ACC112 (cell line): ENCODE data around the gene ADPRM.
A peak's percentile ranks its signal among the peaks of the same experiment; 100 is the strongest.
"Not testable (repeated sequence)": the region's sequence is repeated elsewhere in the genome, so short reads cannot be mapped to it uniquely, and the experiment has no call there.

Source experiments
- H2AFZ ChIP-seq: fragments of 200-600 bp; sonication (generic); one replicate; pipeline ENCODE4 v1.6.0; 2017; ENCODE audit warnings: antibody characterized with exemption, low read length; ENCODE audit not compliant: unreplicated experiment
- H3K27ac ChIP-seq: fragments of 200-600 bp; sonication (generic); 2 replicates; pipeline ENCODE4 v1.5.1; 2014; ENCODE audit warnings: low read depth, mild to moderate bottlenecking, antibody characterized with exemption, low read length, moderate library complexity
- H3K27me3 ChIP-seq: fragments of 200-600 bp; sonication (generic); 2 replicates; pipeline ENCODE4 v1.6.1; 2014; ENCODE audit warnings: mild to moderate bottlenecking, antibody characterized with exemption, low read length, moderate library complexity, mixed read lengths; ENCODE audit not compliant: insufficient read depth
- H3K36me3 ChIP-seq: fragments of 200-600 bp; sonication (generic); 2 replicates; pipeline ENCODE4 v1.6.1; 2016; ENCODE audit warnings: mild to moderate bottlenecking, antibody characterized with exemption, low read length, moderate library complexity, mixed read lengths; ENCODE audit not compliant: insufficient read depth
- H3K4me1 ChIP-seq: fragments of 200-600 bp; sonication (generic); one replicate; pipeline ENCODE4 v1.6.1; 2016; ENCODE audit warnings: low read length, mixed read lengths; ENCODE audit not compliant: insufficient read depth, unreplicated experiment, control insufficient read depth
- H3K4me3 ChIP-seq: fragments of 200-600 bp; sonication (generic); 2 replicates; pipeline ENCODE4 v1.5.1; 2014; ENCODE audit warnings: mild to moderate bottlenecking, low read depth, low read length
- H3K79me2 ChIP-seq: fragments of 200-600 bp; sonication (generic); one replicate; pipeline ENCODE4 v1.6.0; 2016; ENCODE audit warnings: low read length; ENCODE audit not compliant: control insufficient read depth, unreplicated experiment, insufficient read depth

ADPRM gene

GRCh38 chr17:10663231-10663630 is 34.2 kb upstream of the ADPRM start:
- H3K79me2 ChIP-seq = no peaks in the 10 kb centered on the region
- no peak overlapping the region for H3K27ac ChIP-seq
- no peak overlapping the region for H3K4me3 ChIP-seq
- H3K27me3 ChIP-seq = no peaks in the 10 kb centered on the region
- H3K36me3 ChIP-seq = no peaks in the 10 kb centered on the region
- H3K4me1 ChIP-seq = no peaks in the 10 kb centered on the region
- no peak overlapping the region for H2AFZ ChIP-seq

- Histone ChIP-seq H3K79me2 (no peaks in the 10 kb centered on the region), H3K4me3 (no peak overlapping the region), H2AFZ (no peak overlapping the region), H3K27me3 (no peaks in the 10 kb centered on the region), H3K27ac (no peak overlapping the region), H3K36me3 (no peaks in the 10 kb centered on the region), H3K4me1 (peaks cover 5% of the 10 kb centered on the region)
Observed at GRCh38 chr17:10664571-10664970, 32.8 kb upstream of the ADPRM start.

DNA sequence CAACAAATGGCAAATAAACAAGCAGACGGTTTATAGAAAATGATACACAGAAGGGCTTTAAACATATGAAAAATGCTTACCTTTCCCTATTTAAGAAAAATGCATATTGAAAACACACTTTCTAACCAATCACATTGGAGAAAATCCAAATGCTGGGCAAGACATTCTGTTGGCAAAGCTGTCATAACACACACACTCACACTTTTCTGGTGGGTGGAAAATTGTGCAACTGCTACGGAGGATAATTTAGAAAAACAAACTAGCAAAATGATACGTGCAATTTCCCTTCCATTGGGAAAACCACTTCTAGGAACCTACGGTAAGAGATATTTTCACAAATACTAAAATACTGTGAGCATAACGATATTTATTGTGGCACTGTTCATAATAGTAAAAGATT is 30.5 kb upstream of the ADPRM start:
- Histone ChIP-seq H3K27me3 (no peaks in the 10 kb centered on the region), H3K4me1 (peaks cover 5% of the 10 kb centered on the region), H2AFZ (no peak overlapping the region), H3K79me2 (no peaks in the 10 kb centered on the region), H3K27ac (no peak overlapping the region), H3K4me3 (no peak overlapping the region), H3K36me3 (no peaks in the 10 kb centered on the region)

DNA sequence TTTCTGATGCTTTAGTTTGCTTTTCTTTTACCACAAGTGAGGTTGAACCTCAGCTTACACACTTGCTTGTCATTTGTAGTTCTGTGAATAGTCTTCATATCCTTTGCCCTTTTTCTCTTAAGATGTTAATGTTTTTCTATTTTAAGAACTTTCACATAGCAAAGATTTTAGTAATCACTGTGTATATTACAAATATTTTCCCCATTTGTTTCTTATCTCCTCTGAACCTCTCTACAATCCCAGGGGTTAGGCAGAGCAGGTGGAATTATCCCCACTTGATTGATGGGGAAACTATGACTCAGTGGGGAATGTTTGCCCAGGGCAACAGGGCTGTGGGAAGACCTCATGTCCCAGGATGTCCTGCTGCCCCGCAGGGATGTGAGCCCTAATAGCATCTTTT is 28.6 kb upstream of the ADPRM start:
- Histone ChIP-seq H3K27me3 (no peaks in the 10 kb centered on the region), H2AFZ (no peak overlapping the region), H3K4me3 (no peak overlapping the region), H3K36me3 (no peaks in the 10 kb centered on the region), H3K27ac (no peak overlapping the region; the same call in 1 of the 2 replicates), H3K4me1 (peaks cover 5% of the 10 kb centered on the region), H3K79me2 (no peaks in the 10 kb centered on the region)

- H3K27me3 ChIP-seq = no peaks in the 10 kb centered on the region
- no peaks in the 10 kb centered on the region for H3K79me2 ChIP-seq
- no peak overlapping the region for H3K4me3 ChIP-seq
- H3K36me3 ChIP-seq = 0 out of 2 replicates have a peak, but pooled peaks cover 4% of the 10 kb centered on the region
- H2AFZ ChIP-seq = no peak overlapping the region
- no peak overlapping the region for H3K27ac ChIP-seq
- H3K4me1 ChIP-seq = peaks cover 5% of the 10 kb centered on the region
Observed at GRCh38 chr17:10673312-10673711, 24.1 kb upstream of the ADPRM start.

- H3K4me1 ChIP-seq = no peaks in the 10 kb centered on the region
- no peak overlapping the region for H2AFZ ChIP-seq
- H3K27ac ChIP-seq = no peak overlapping the region
- no peak overlapping the region for H3K4me3 ChIP-seq
- no peaks in the 10 kb centered on the region for H3K27me3 ChIP-seq
- H3K36me3 ChIP-seq = peaks cover 14% of the 10 kb centered on the region
- no peaks in the 10 kb centered on the region for H3K79me2 ChIP-seq
Observed at GRCh38 chr17:10674704-10675103, 22.7 kb upstream of the ADPRM start.

GRCh38 chr17:10681866-10682446 is 15.4 kb upstream of the ADPRM start:
- peaks cover 55% of the 10 kb centered on the region for H3K36me3 ChIP-seq
- H3K27ac ChIP-seq = no peak overlapping the region
- no peak overlapping the region for H3K4me3 ChIP-seq
- no peak overlapping the region for H2AFZ ChIP-seq
- H3K27me3 ChIP-seq = no peaks in the 10 kb centered on the region
- peaks cover 3% of the 10 kb centered on the region for H3K79me2 ChIP-seq
- H3K4me1 ChIP-seq = no peaks in the 10 kb centered on the region

GRCh38 chr17:10683853-10684252 is 13.5 kb upstream of the ADPRM start:
- Histone ChIP-seq H3K27me3 (no peaks in the 10 kb centered on the region), H3K4me3 (no peak overlapping the region), H3K79me2 (peaks cover 14% of the 10 kb centered on the region), H3K27ac (no peak overlapping the region), H3K4me1 (no peaks in the 10 kb centered on the region), H2AFZ (no peak overlapping the region), H3K36me3 (peaks cover 53% of the 10 kb centered on the region)

DNA sequence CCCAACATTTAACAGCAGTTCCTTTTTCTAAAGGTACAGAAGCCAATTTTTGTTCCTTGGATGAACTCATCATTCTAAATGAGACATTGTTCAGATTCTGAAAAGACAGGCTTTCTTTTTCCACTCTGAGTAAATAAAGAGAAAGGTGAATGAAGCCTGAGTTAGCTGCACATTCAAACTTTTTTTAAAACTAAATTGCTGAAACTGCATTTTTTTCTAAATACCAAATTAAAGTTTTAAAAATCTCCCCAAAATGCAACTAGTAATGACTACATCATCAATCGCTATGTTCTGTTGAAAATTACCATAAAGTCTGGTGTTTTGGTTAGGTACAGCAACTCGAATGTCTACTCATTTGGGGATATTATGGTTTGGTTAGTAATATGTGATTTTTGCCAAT is 9.9 kb upstream of the ADPRM start:
- H3K79me2 ChIP-seq = peaks cover 43% of the 10 kb centered on the region
- no peak overlapping the region for H3K27ac ChIP-seq
- peaks cover 53% of the 10 kb centered on the region for H3K36me3 ChIP-seq
- H3K4me3 ChIP-seq = no peak overlapping the region
- H3K27me3 ChIP-seq = no peaks in the 10 kb centered on the region
- no peaks in the 10 kb centered on the region for H3K4me1 ChIP-seq
- no peak overlapping the region for H2AFZ ChIP-seq

DNA sequence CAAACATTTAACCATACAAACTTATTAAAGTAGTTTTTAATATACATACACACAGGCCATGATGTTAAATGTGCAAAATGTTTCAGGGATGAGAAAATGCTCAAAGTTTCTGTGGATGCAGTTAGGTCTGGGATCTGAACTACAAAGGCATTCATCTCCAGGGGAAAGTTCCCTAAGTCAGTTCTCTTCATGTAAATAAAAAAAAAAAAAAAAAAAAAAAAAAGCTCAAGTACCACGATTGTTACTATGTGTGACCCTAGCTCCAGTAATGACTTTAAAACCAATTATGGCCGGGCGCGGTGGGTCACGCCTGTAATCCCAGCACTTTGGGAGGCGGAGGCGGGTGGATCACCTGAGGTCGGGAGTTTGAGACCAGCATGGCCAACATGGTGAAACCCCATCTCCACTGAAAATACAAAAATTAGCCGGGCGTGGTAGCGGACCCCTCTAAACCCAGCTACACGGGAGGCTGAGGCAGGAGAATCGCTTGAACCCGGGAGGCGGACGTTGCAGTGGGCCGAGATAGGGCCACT is 1.5 kb upstream of the ADPRM start:
- Histone ChIP-seq H3K36me3 (peaks cover 27% of the 10 kb centered on the region), H3K4me1 (peaks cover 18% of the 10 kb centered on the region), H3K4me3 (peak overlapping the region; percentile 94), H3K79me2 (peaks cover 71% of the 10 kb centered on the region)
- H3K27ac ChIP-seq, H2AFZ ChIP-seq, H3K27me3 ChIP-seq: not testable (repeated sequence)

GRCh38 chr17:10698096-10698818 is 863 bp downstream of the ADPRM start:
- Histone ChIP-seq H3K4me3 (peak overlapping the region; percentile 94), H3K27me3 (no peaks in the 10 kb centered on the region), H2AFZ (peak overlapping the region; percentile 70), H3K4me1 (peaks cover 28% of the 10 kb centered on the region), H3K36me3 (peaks cover 5% of the 10 kb centered on the region; the same call in 1 of the 2 replicates), H3K27ac (peak overlapping the region; percentile 87), H3K79me2 (peaks cover 65% of the 10 kb centered on the region)
